Cardiac fibroblast (primary cell): Measurements from ENCODE around the gene MAP7.

ENCODE experiments used
- DNase-seq, 2 donors: peaks; one replicate each; pipeline versions ENCODE4 v3.0.0 to v3.0.0-alpha.2; 2010; ENCODE audit warnings: low read depth in 2 of 2
- H3K4me3 ChIP-seq, 2 donors: replicated peaks in 1 of 2; 1 replicate in 1 of 2; 2 replicates in 1 of 2; pipeline ENCODE4 v1.5.1; 2011; ENCODE audit warnings: low read depth in 2 of 2, low read length in 2 of 2, mild to moderate bottlenecking in 2 of 2, moderate library complexity in 1 of 2
- CTCF ChIP-seq: IDR thresholded peaks from one replicate; pipeline ENCODE4 v1.5.1; 2011; ENCODE audit warnings: low read depth, mild to moderate bottlenecking, low read length, inconsistent platforms

The MAP7 gene

GRCh38 chr6:136510782-136511181 is 39.4 kb downstream of the MAP7 start:
- no peak overlapping the region for H3K4me3 ChIP-seq
- no peak for TF ChIP-seq CTCF
- no peak for DNase-seq

- no peak for DNase-seq
- H3K4me3 ChIP-seq: no peak overlapping the region
- no peak for TF ChIP-seq CTCF
Measured at GRCh38 chr6:136510299-136510698, 39.9 kb downstream of the MAP7 start.

- no peak overlapping the region for H3K4me3 ChIP-seq
- no peak for TF ChIP-seq CTCF
- DNase-seq: no peak
Measured at GRCh38 chr6:136508725-136509392, 41.4 kb downstream of the MAP7 start.

- no peak for TF ChIP-seq CTCF
- no peak for DNase-seq
- H3K4me3 ChIP-seq: no peak overlapping the region
Measured at GRCh38 chr6:136506124-136506799, 44.0 kb downstream of the MAP7 start.

- H3K4me3 ChIP-seq: no peak overlapping the region
- DNase-seq: no peak
- no peak for TF ChIP-seq CTCF
Measured at GRCh38 chr6:136503303-136504029, 46.8 kb downstream of the MAP7 start.

- no peak overlapping the region for H3K4me3 ChIP-seq
- TF ChIP-seq CTCF: no peak
- no peak for DNase-seq
Measured at GRCh38 chr6:136502786-136503185, 47.4 kb downstream of the MAP7 start.
